ENCODE results near the gene USP36.

Gene USP36

GRCh38 chr17:78842881-78843565 is 2.4 kb upstream of the USP36 start:
- peaks cover 0 to 23% (median 19%) of the 10 kb centered on the region in 4 donors for H3K4me1 ChIP-seq
- no peak overlapping the region for H3K27ac ChIP-seq
- no peaks in the 10 kb centered on the region for H3K27me3 ChIP-seq
- intact Hi-C loops (cut with DNase I; ENCODE audit: low total_unique reads): no loop called here
- peak; percentile 22 to 27 for TF ChIP-seq CTCF (IDR thresholded peaks at IDR 0.05)
- DNase-seq: no peak
- no peaks in the 10 kb centered on the region for H3K9me3 ChIP-seq
- peaks cover 0 to under 1% (median 0%) of the 10 kb centered on the region in 3 donors for H3K36me3 ChIP-seq
- no peak overlapping the region for H3K4me3 ChIP-seq

GRCh38 chr17:78840530-78840779 is 159 bp downstream of the USP36 start:
- TF ChIP-seq CTCF (IDR thresholded peaks at IDR 0.05): no peak
- Histone ChIP-seq H3K4me1 (peaks cover 0 to 29% (median 21%) of the 10 kb centered on the region in 4 donors), H3K4me3 (peak overlapping the region; percentile 78 to 92), H3K9me3 (no peaks in the 10 kb centered on the region), H3K27ac (peak overlapping the region; percentile 98 to 99), H3K36me3 (peaks cover 22 to 26% (median 26%) of the 10 kb centered on the region in 3 donors), H3K27me3 (no peaks in the 10 kb centered on the region)
- intact Hi-C loops (cut with DNase I; ENCODE audit: low total_unique reads): no loop called here
- no peak for DNase-seq

GRCh38 chr17:78839762-78840529 is 668 bp downstream of the USP36 start:
- H3K27me3 ChIP-seq: no peaks in the 10 kb centered on the region
- H3K4me3 ChIP-seq: peak overlapping the region; percentile 78 to 92
- DNase-seq: peak; percentile 34 to 75
- intact Hi-C loops (cut with DNase I; ENCODE audit: low total_unique reads): loop anchor here (2.0 kb wide), 1 partner anchor 57 kb away; the partner anchor contains the start of gene CYTH1
- no peak for TF ChIP-seq CTCF (IDR thresholded peaks at IDR 0.05)
- peaks cover 0 to 29% (median 21%) of the 10 kb centered on the region in 4 donors for H3K4me1 ChIP-seq
- no peaks in the 10 kb centered on the region for H3K9me3 ChIP-seq
- H3K27ac ChIP-seq: peak overlapping the region; percentile 98 to 99
- H3K36me3 ChIP-seq: peaks cover 27 to 32% (median 31%) of the 10 kb centered on the region in 3 donors

GRCh38 chr17:78839235-78839761 is 1.3 kb downstream of the USP36 start:
- Histone ChIP-seq H3K4me3 (peak overlapping the region; percentile 78 to 92), H3K27me3 (no peaks in the 10 kb centered on the region), H3K27ac (peak overlapping the region; percentile 98 to 99), H3K4me1 (peaks cover 0 to 29% (median 21%) of the 10 kb centered on the region in 4 donors), H3K9me3 (no peaks in the 10 kb centered on the region), H3K36me3 (peaks cover 33 to 38% (median 36%) of the 10 kb centered on the region in 3 donors)
- no peak for TF ChIP-seq CTCF (IDR thresholded peaks at IDR 0.05)
- DNase-seq: no peak
- intact Hi-C loops (cut with DNase I; ENCODE audit: low total_unique reads): loop anchor here (2.0 kb wide), 1 partner anchor 56 kb away; the partner anchor contains the start of gene CYTH1

- intact Hi-C loops (cut with DNase I; ENCODE audit: low total_unique reads): loop anchor here (2.0 kb wide), 1 partner anchor 56 kb away; the partner anchor contains the start of gene CYTH1
- H3K36me3 ChIP-seq: peaks cover 40 to 45% (median 43%) of the 10 kb centered on the region in 3 donors
- no peak for TF ChIP-seq CTCF (IDR thresholded peaks at IDR 0.05)
- DNase-seq: no peak
- no peaks in the 10 kb centered on the region for H3K9me3 ChIP-seq
- peak overlapping the region in 1 of 2 donors; percentile 92 for H3K4me3 ChIP-seq
- no peak overlapping the region for H3K27ac ChIP-seq
- H3K27me3 ChIP-seq: no peaks in the 10 kb centered on the region
- peaks cover 0 to 29% (median 21%) of the 10 kb centered on the region in 4 donors for H3K4me1 ChIP-seq
These were observed 2.0 kb downstream of the USP36 start for GRCh38 chr17:78838574-78839005.

All from tibial artery (tissue), 4 donors.